Measurements from ENCODE around the gene IL6ST. TPM values are rescaled to one million over a fixed set of nuclear protein-coding genes. Genes with fewer than 3 reads are reported as not detected.
"Not testable (repeated sequence)": the region's sequence is repeated elsewhere in the genome, so short reads cannot be mapped to it uniquely, and the experiment has no call there.

IL6ST gene
- total and polyA plus RNA-seq, 10 donors, result 20.4 to 504 (median 266) TPM

DNA sequence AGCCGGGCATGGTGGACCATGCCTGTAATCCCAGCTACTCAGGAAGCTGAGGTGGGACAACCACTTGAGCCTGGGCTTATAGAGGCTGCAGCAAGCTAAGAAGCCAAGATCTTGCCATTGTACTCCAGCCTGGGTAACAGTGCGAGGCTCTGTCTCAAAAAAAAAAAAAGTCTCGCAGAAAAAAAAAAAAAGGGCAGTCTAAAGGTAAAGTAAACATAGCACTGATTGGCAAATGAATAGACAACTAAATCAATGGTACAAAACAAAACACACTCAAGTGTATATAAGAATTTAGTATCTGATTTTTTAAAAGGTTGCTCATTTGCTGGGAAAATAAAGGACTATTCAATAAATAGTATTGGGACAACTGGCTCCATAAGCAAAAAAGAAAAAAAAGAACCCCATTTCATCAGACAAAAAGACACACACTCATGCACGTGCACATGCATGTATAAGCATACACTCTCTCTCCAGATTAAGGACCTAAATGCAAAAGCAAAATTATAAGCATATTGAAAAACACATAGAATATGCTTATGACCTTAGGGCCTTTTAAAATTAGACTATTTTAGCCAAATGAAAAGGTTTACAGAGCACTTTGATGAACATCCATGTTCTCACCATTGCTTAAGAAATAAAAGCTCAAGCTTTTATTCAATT, 5.7 kb downstream of the IL6ST start:
- intact Hi-C loops (cut with DNase I; ENCODE audit: low total_unique reads), result no loop called here

DNA sequence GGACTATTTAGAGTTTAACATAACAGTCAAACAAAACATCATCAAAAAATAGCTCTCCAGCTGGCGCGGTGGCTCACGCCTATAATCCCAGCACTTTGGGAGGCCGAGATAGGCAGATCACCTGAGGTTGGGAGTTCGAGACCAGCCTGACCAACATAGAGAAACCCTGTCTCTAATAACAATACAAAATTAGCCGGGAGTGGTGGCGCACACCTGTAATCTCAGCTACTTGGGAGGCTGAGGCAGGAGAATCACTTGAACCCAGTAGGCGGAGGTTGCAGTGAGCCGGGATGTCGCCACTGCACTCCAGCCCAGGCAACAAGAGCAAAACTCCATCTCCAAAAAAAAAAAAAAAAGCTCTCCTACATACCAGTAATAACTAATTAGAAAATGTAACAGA, 6.3 kb downstream of the IL6ST start:
- DNase-seq; H3K27me3 ChIP-seq (replicated peaks in 1 of 7); intact Hi-C loops (cut with DNase I; ENCODE audit: low total_unique reads); H3K9me3 ChIP-seq: not testable (repeated sequence)
- 94 to 98% (median 96%) methylated on average over 10 of the region's 10 CpGs for WGBS, 5 donors
- H3K4me1 ChIP-seq, result peaks cover 13 to 99% (median 65%) of the 10 kb centered on the region in 6 donors
- H3K36me3 ChIP-seq, result peaks cover 0 to 13% (median 0%) of the 10 kb centered on the region in 6 donors
- peak overlapping the region in 3 of 8 donors; percentile 13 to 31 (median 25) for H3K4me3 ChIP-seq
- H3K27ac ChIP-seq, result peak overlapping the region in 1 of 8 donors; percentile 27

More for the DNA sequence above, 5.7 kb downstream of the IL6ST start:
- H3K4me1 ChIP-seq, result peaks cover 13 to 98% (median 60%) of the 10 kb centered on the region in 6 donors
- H3K27me3 ChIP-seq (replicated peaks in 1 of 7), result no peaks in the 10 kb centered on the region
- 53 to 71% (median 61%) methylated on average over 4 of the region's 4 CpGs for WGBS, 5 donors
- no peaks in the 10 kb centered on the region for H3K9me3 ChIP-seq
- peaks cover 0 to 13% (median 0%) of the 10 kb centered on the region in 6 donors for H3K36me3 ChIP-seq
- H3K4me3 ChIP-seq, result peak overlapping the region in 3 of 8 donors; percentile 25 to 77 (median 71)
- H3K27ac ChIP-seq, result peak overlapping the region in 4 of 8 donors; percentile 10 to 94 (median 34)
- no peak for DNase-seq
- TF ChIP-seq, protein P1, sequence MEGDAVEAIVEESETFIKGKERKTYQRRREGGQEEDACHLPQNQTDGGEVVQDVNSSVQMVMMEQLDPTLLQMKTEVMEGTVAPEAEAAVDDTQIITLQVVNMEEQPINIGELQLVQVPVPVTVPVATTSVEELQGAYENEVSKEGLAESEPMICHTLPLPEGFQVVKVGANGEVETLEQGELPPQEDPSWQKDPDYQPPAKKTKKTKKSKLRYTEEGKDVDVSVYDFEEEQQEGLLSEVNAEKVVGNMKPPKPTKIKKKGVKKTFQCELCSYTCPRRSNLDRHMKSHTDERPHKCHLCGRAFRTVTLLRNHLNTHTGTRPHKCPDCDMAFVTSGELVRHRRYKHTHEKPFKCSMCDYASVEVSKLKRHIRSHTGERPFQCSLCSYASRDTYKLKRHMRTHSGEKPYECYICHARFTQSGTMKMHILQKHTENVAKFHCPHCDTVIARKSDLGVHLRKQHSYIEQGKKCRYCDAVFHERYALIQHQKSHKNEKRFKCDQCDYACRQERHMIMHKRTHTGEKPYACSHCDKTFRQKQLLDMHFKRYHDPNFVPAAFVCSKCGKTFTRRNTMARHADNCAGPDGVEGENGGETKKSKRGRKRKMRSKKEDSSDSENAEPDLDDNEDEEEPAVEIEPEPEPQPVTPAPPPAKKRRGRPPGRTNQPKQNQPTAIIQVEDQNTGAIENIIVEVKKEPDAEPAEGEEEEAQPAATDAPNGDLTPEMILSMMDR (IDR thresholded peaks at IDR 0.05 in 8 of 11, conservative IDR thresholded peaks at IDR 0.05 in 3 of 11), result no peak
- TF ChIP-seq POLR2AphosphoS5 (IDR thresholded peaks at IDR 0.05) (no peak), POLR2A (IDR thresholded peaks at IDR 0.05) (no peak)

DNA sequence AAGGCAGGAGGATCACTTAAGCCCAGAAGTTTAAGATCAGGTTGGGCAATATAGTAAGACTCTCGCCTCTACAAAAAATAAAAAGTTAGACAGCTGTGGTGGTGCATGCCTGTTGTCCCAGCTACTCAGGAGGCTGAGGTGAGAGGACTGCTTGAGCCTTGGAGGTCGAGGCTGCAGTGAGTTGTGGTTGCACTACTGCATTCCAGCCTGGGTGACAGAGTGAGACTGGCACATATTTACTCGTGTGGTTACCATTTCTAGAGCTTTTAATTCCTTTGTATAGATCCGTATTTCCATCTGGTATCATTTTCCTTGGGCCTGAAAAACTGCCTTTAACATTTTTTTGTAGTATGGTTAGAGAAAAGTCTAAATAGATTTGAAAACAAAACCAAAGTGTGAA, 7.8 kb downstream of the IL6ST start:
- DNase-seq, result no peak
- H3K9me3 ChIP-seq, result no peaks in the 10 kb centered on the region
- peak overlapping the region in 1 of 8 donors; percentile 36 for H3K4me3 ChIP-seq
- H3K4me1 ChIP-seq, result peaks cover 16 to 99% (median 65%) of the 10 kb centered on the region in 6 donors
- WGBS, 5 donors, result 74 to 86% (median 81%) methylated on average over 4 of the region's 4 CpGs
- no peak overlapping the region for H3K27ac ChIP-seq
- TF ChIP-seq POLR2A (IDR thresholded peaks at IDR 0.05) (no peak), POLR2AphosphoS5 (IDR thresholded peaks at IDR 0.05) (no peak)
- TF ChIP-seq, protein P1 (IDR thresholded peaks at IDR 0.05 in 8 of 11, conservative IDR thresholded peaks at IDR 0.05 in 3 of 11), result no peak
- intact Hi-C loops (cut with DNase I; ENCODE audit: low total_unique reads), result no loop called here
- H3K27me3 ChIP-seq (replicated peaks in 1 of 7), result no peaks in the 10 kb centered on the region
- H3K36me3 ChIP-seq, result peaks cover 0 to 20% (median under 1%) of the 10 kb centered on the region in 6 donors

DNA sequence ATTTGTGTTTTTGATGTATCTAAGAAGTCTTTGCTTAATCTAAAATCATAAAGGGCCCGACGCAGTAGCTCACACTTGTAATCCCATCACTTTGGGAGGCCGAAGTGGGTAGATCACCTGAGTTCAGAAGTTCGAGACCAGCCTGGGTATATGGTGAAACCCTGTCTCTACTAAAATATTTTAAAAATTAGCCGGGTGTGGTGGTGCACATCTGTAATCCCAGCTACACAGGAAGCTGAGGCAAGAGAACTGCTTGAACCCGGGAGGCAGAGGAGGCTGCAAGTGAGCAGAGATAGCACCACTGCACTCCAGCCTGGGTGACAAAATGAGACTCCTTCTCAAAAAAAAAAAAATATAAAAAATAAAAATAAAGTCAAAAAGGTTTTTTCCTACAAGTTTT, 9.6 kb downstream of the IL6ST start:
- intact Hi-C loops (cut with DNase I; ENCODE audit: low total_unique reads), result no loop called here
- WGBS, 5 donors, result 79 to 87% (median 84%) methylated on average over 6 of the region's 6 CpGs

More for the DNA sequence above, 9.6 kb downstream of the IL6ST start:
- H3K27me3 ChIP-seq (replicated peaks in 1 of 7), result no peaks in the 10 kb centered on the region
- no peaks in the 10 kb centered on the region for H3K9me3 ChIP-seq
- H3K36me3 ChIP-seq, result peaks cover 0 to 37% (median 14%) of the 10 kb centered on the region in 6 donors
- TF ChIP-seq POLR2A (IDR thresholded peaks at IDR 0.05) (no peak), POLR2AphosphoS5 (IDR thresholded peaks at IDR 0.05) (no peak)
- TF ChIP-seq, protein P1 (IDR thresholded peaks at IDR 0.05 in 8 of 11, conservative IDR thresholded peaks at IDR 0.05 in 3 of 11), result no peak
- H3K4me1 ChIP-seq, result peaks cover 22 to 99% (median 61%) of the 10 kb centered on the region in 6 donors
- no peak for DNase-seq
- H3K4me3 ChIP-seq, result no peak overlapping the region
- no peak overlapping the region for H3K27ac ChIP-seq
